H9 (cell line): ENCODE measurements around the gene CSF2. TPM values are rescaled to one million over a fixed set of nuclear protein-coding genes. Genes with fewer than 3 reads are reported as not detected.

Source experiments
- DNase-seq: peaks from one replicate; pipeline ENCODE4 v3.0.0-alpha.2; 2017
- H2AFZ ChIP-seq: one replicate; pipeline ENCODE4 v1.6.1; 2013; ENCODE audit warnings: mild to moderate bottlenecking, low read length, control low read depth, moderate library complexity
- H2AK5ac ChIP-seq: 2 replicates; pipeline ENCODE4 v1.6.1; 2013; ENCODE audit warnings: low read length, control low read depth, mixed read lengths; ENCODE audit not compliant: insufficient read length
- H2BK120ac ChIP-seq: one replicate; pipeline ENCODE4 v1.6.1; 2013; ENCODE audit warnings: low read depth, mild to moderate bottlenecking, low read length, control low read depth, inconsistent platforms; ENCODE audit not compliant: poor library complexity, severe bottlenecking
- H2BK12ac ChIP-seq: 2 replicates; pipeline ENCODE4 v1.6.1; 2013; ENCODE audit warnings: low read length, control low read depth, mixed read lengths, low read depth; ENCODE audit not compliant: insufficient read length
- H2BK15ac ChIP-seq: 2 replicates; pipeline ENCODE4 v1.6.1; 2013; ENCODE audit warnings: low read depth, low read length, control low read depth
- H2BK20ac ChIP-seq: one replicate; pipeline ENCODE4 v1.6.1; 2013; ENCODE audit warnings: low read depth, mild to moderate bottlenecking, low read length, control low read depth, inconsistent platforms; ENCODE audit not compliant: poor library complexity, severe bottlenecking
- H2BK5ac ChIP-seq: 2 replicates; pipeline ENCODE4 v1.6.1; 2013; ENCODE audit warnings: low read length, control low read depth, mixed read lengths; ENCODE audit not compliant: insufficient read length
- H3K14ac ChIP-seq: 2 replicates; pipeline ENCODE4 v1.6.1; 2013; ENCODE audit warnings: low read length, control low read depth; ENCODE audit not compliant: insufficient read depth
- H3K18ac ChIP-seq: 2 replicates; pipeline ENCODE4 v1.6.1; 2013; ENCODE audit warnings: low read depth, mild to moderate bottlenecking, mixed read lengths, low read length, control low read depth; ENCODE audit not compliant: insufficient read length
- H3K23ac ChIP-seq: 2 replicates; pipeline ENCODE4 v1.6.1; 2013; ENCODE audit warnings: low read length, control low read depth, mixed read lengths, low read depth; ENCODE audit not compliant: insufficient read length
- H3K23me2 ChIP-seq: 2 replicates; pipeline ENCODE4 v1.6.1; 2013; ENCODE audit warnings: low read depth, mild to moderate bottlenecking, mixed read lengths, low read length, control low read depth; ENCODE audit not compliant: insufficient read length, poor library complexity, severe bottlenecking
- H3K27ac ChIP-seq: 2 replicates; pipeline ENCODE4 v1.5.1; 2013; ENCODE audit warnings: low read length, control low read depth, mixed read lengths, low read depth; ENCODE audit not compliant: insufficient read length
- H3K27me3 ChIP-seq: 2 replicates; pipeline ENCODE4 v1.6.1; 2013; ENCODE audit warnings: low read length, control low read depth, inconsistent platforms; ENCODE audit not compliant: insufficient read depth
- H3K4ac ChIP-seq: 2 replicates; pipeline ENCODE4 v1.6.1; 2013; ENCODE audit warnings: low read depth, mild to moderate bottlenecking, control low read depth, inconsistent platforms, low read length, moderate library complexity
- H3K4me1 ChIP-seq: 2 replicates; pipeline ENCODE4 v1.6.1; 2013; ENCODE audit warnings: low read length, control low read depth, inconsistent platforms; ENCODE audit not compliant: insufficient read depth
- H3K4me2 ChIP-seq: 2 replicates; pipeline ENCODE4 v1.6.1; 2013; ENCODE audit warnings: low read length, control low read depth, mixed read lengths; ENCODE audit not compliant: insufficient read length, insufficient read depth
- H3K56ac ChIP-seq: 2 replicates; pipeline ENCODE4 v1.6.1; 2013; ENCODE audit warnings: low read depth, mild to moderate bottlenecking, mixed read lengths, low read length, control low read depth; ENCODE audit not compliant: insufficient read length
- H3K79me1 ChIP-seq: 2 replicates; pipeline ENCODE4 v1.6.1; 2013; ENCODE audit warnings: low read depth, mild to moderate bottlenecking, moderate library complexity, low read length, control low read depth, inconsistent platforms; ENCODE audit not compliant: insufficient read depth, poor library complexity, severe bottlenecking
- H3K79me2 ChIP-seq: 2 replicates; pipeline ENCODE4 v1.6.1; 2013; ENCODE audit warnings: low read length, control low read depth, inconsistent platforms; ENCODE audit not compliant: insufficient read depth
- H3K9ac ChIP-seq: 2 replicates; pipeline ENCODE4 v1.6.1; 2013; ENCODE audit warnings: low read length, control low read depth, mixed read lengths; ENCODE audit not compliant: insufficient read length; ENCODE audit errors: extremely low read depth
- H3K9me3 ChIP-seq: one replicate; pipeline ENCODE4 v1.6.1; 2013; ENCODE audit warnings: low read depth, low read length, inconsistent platforms; ENCODE audit not compliant: control insufficient read depth
- H3T11ph ChIP-seq: one replicate; pipeline ENCODE4 v1.6.1; 2013; ENCODE audit warnings: mild to moderate bottlenecking, low read length, control low read depth, inconsistent platforms
- H4K20me1 ChIP-seq: one replicate; pipeline ENCODE4 v1.6.1; 2013; ENCODE audit not compliant: control insufficient read depth, insufficient read length, insufficient read depth
- H4K5ac ChIP-seq: 2 replicates; pipeline ENCODE4 v1.6.1; 2013; ENCODE audit warnings: low read depth, mild to moderate bottlenecking, mixed read lengths, low read length, control low read depth; ENCODE audit not compliant: insufficient read length
- H4K8ac ChIP-seq: replicated peaks from 2 replicates; pipeline ENCODE4 v1.6.1; 2013; ENCODE audit warnings: low read length, control low read depth, mixed read lengths, low read depth; ENCODE audit not compliant: insufficient read length
- H4K91ac ChIP-seq: 2 replicates; pipeline ENCODE4 v1.6.1; 2013; ENCODE audit warnings: low read depth, mild to moderate bottlenecking, moderate library complexity, mixed read lengths, low read length, control low read depth; ENCODE audit not compliant: insufficient read length
- H3K27ac Mint-ChIP-seq, 3 experiments: 2 replicates in 2 of 3; 3 replicates in 1 of 3; pipeline ENCODE4 v1.8.0; 2020 to 2021; ENCODE audit warnings: mixed read lengths in 3 of 3, mild to moderate bottlenecking in 1 of 3, moderate library complexity in 1 of 3
- H3K27me3 Mint-ChIP-seq: 2 replicates; pipeline ENCODE4 v1.8.0; 2021; ENCODE audit warnings: low read depth, mild to moderate bottlenecking, moderate library complexity, mixed read lengths
- H3K36me3 Mint-ChIP-seq, 3 experiments: 2 replicates in 2 of 3; 3 replicates in 1 of 3; pipeline ENCODE4 v1.8.0; 2020 to 2021; ENCODE audit warnings: low read depth in 3 of 3, mixed read lengths in 3 of 3; ENCODE audit not compliant: insufficient read depth in 1 of 3
- H3K4me1 Mint-ChIP-seq, 2 experiments: 2 replicates each; pipeline ENCODE4 v1.8.0; 2020; ENCODE audit warnings: mixed read lengths in 2 of 2
- H3K4me3 Mint-ChIP-seq, 2 experiments: 2 replicates in 1 of 2; 3 replicates in 1 of 2; pipeline ENCODE4 v1.8.0; 2020 to 2021; ENCODE audit warnings: mild to moderate bottlenecking in 2 of 2, mixed read lengths in 2 of 2, moderate library complexity in 1 of 2
- H3K9me3 Mint-ChIP-seq, 2 experiments: 2 replicates in 1 of 2; 3 replicates in 1 of 2; pipeline ENCODE4 v1.8.0; 2020; ENCODE audit warnings: mild to moderate bottlenecking in 2 of 2, mixed read lengths in 2 of 2, moderate library complexity in 1 of 2
- WGBS: extraction: QIAGEN DNeasy Blood & Tissue Kit; methylation state at CpG from one replicate; pipeline ENCODE4 v1.1.7; 2013; ENCODE audit warnings: missing lambda C conversion rate, low lambda C conversion rate, mixed read lengths; ENCODE audit not compliant: insufficient read length; ENCODE audit errors: extremely low coverage; 5-methylcytosine and 5-hydroxymethylcytosine counted together
- total RNA-seq: library from RNA; stranded (reverse); gene quantifications from 2 replicates; pipeline ENCODE4 v1.2.1, GENCODE V29; 2021
- TF ChIP-seq, protein P1 (sequence below): fragments of 200-600 bp; sonication (generic); conservative IDR thresholded peaks from 3 replicates; pipeline ENCODE4 v1.8.0; 2021; ENCODE audit warnings: antibody characterized with exemption, mild to moderate bottlenecking

Gene CSF2
- total RNA-seq, 1 experiment from 2014 or later: not detected

DNA sequence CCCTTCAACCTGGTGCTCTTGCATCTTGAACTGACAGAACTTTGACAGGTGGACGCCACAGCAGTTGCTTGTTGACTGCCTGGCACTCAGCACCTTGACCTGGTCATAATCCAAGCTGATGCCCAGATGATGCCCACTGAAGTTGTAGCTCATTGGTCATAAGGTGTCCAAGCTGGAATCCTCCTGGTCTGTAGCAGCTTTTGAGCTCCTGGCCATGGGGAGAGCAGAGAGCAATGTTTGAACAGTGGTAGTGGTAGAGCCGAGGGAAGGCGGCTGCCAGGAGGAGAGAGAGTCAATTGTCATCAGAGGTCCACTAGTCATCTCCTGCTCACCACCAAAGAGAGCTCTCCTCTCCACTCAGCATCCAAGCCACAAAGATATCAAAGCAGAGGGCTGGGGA lies 23.3 kb downstream of the CSF2 start:
- Histone ChIP-seq H4K20me1 (no peaks in the 10 kb centered on the region), H3K4me1 (no peaks in the 10 kb centered on the region), H3K14ac (no peak overlapping the region), H3K18ac (no peak overlapping the region), H3K79me2 (no peaks in the 10 kb centered on the region), H3K23me2 (no peaks in the 10 kb centered on the region), H2BK120ac (no peak overlapping the region), H3K4me2 (no peak overlapping the region), H3K27me3 (no peaks in the 10 kb centered on the region), H3K9me3 (no peaks in the 10 kb centered on the region), H2BK5ac (no peak overlapping the region), H3K23ac (no peak overlapping the region), H2AK5ac (no peak overlapping the region), H3K79me1 (no peaks in the 10 kb centered on the region), H3T11ph (no peak overlapping the region), H2AFZ (no peak overlapping the region), H2BK20ac (no peak overlapping the region), H3K56ac (no peak overlapping the region), H3K4ac (no peak overlapping the region), H4K8ac (no peak overlapping the region), H2BK15ac (no peak overlapping the region), H4K5ac (no peak overlapping the region), H3K27ac (no peak overlapping the region), H3K9ac (no peak overlapping the region), H2BK12ac (no peak overlapping the region), H4K91ac (no peak overlapping the region)
- no peaks in the 10 kb centered on the region for H3K36me3 Mint-ChIP-seq
- TF ChIP-seq, protein P1, sequence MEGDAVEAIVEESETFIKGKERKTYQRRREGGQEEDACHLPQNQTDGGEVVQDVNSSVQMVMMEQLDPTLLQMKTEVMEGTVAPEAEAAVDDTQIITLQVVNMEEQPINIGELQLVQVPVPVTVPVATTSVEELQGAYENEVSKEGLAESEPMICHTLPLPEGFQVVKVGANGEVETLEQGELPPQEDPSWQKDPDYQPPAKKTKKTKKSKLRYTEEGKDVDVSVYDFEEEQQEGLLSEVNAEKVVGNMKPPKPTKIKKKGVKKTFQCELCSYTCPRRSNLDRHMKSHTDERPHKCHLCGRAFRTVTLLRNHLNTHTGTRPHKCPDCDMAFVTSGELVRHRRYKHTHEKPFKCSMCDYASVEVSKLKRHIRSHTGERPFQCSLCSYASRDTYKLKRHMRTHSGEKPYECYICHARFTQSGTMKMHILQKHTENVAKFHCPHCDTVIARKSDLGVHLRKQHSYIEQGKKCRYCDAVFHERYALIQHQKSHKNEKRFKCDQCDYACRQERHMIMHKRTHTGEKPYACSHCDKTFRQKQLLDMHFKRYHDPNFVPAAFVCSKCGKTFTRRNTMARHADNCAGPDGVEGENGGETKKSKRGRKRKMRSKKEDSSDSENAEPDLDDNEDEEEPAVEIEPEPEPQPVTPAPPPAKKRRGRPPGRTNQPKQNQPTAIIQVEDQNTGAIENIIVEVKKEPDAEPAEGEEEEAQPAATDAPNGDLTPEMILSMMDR: no peak
- no peak overlapping the region for H3K27ac Mint-ChIP-seq
- WGBS: no CpG with 5 or more reads among the region's 3 CpGs
- H3K9me3 Mint-ChIP-seq: no peaks in the 10 kb centered on the region
- no peak for DNase-seq
- H3K27me3 Mint-ChIP-seq: no peaks in the 10 kb centered on the region; the same call in none of the 2 replicates
- H3K4me1 Mint-ChIP-seq: no peaks in the 10 kb centered on the region
- no peak overlapping the region for H3K4me3 Mint-ChIP-seq
